HG02938 (cell line): ENCODE results near the gene TGFBR3.

Experiments
- ATAC-seq: cut with Tn5 transposase; IDR thresholded peaks from one replicate; pipeline ENCODE4 v1.9.1; 2021; ENCODE audit warnings: mild to moderate bottlenecking, moderate library complexity; ENCODE audit not compliant: unreplicated experiment

TGFBR3 gene

DNA sequence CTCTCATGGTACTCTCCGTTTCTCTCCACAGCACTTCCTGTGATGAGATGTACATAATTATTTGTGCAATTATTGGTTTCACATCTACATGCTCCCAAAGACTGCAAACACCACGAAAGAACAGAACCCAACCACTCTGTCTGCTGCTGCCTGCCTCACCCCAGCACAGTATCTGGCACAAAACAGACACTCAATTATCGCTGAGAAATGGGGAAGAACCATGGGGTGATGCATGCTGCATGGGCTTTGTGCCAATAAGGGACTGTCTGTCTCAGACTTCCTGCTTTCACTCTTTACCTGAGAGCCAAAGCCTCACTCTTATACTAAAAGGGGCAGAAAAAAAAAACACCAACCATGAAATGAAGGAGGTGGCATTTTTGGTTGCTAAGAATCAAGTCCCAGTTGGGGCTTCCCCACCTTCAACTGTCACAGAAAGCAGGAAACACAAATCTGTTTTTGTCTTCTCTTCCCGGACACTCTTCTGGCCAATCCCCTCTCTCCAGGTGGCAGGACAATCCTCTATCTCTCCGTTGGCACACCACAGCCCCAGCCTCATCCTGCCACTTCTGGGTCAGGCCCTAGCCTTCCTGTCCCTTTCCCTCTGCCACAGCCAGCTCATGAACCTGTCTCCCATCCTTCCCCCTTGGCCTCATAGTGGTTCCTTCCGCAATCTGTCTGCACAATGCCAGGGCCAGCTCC lies 82.0 kb downstream of the TGFBR3 start:
- peak; percentile 78 for ATAC-seq

DNA sequence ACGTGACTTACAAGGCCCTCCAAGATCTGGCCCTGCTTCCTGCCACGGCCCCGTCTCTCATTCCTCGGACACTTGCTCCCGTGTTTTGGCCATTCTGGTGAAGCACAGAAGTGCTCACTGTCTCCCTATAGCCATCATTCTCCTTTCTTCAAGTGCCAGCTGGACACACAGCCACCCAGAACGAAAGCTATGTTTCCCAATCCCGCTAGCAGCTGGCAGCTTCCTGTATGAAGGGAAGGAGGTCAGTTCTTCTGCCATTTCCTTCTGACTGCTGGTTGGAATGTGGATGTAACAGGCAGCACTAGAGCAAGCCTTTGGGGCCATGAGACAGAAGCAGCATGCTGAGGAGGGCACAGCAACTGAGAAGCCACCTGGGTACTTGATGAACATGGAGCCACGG lies 82.8 kb downstream of the TGFBR3 start:
- no peak for ATAC-seq

DNA sequence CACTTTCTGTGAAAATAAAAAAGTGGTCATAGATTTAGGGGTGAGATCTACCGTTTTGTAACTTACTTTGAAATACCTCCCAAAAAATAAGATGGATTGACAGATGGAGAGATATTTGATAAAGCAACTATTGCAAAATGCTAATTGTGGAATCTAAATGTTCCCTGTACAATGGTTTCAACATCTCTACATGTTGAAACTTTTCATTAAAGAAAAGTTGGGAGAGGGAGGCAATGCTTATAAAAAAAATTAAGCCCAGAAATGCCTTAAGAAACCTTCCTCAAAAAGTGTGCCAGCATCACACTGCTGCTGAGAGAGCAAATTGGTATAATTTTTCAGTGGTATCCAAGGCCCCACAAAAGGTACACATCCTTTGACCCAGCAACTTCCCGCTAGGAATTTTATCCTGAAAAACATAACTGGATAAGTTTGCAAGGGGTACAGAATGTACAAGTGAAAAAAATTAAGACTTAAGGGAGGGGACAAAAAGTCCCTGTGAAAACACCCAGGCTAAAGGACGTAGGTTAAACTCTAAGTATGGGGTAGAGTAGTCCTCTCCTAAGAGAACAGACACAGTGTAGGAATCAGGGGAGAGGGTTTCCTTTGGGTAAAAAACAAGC lies 84.3 kb downstream of the TGFBR3 start:
- no peak for ATAC-seq

DNA sequence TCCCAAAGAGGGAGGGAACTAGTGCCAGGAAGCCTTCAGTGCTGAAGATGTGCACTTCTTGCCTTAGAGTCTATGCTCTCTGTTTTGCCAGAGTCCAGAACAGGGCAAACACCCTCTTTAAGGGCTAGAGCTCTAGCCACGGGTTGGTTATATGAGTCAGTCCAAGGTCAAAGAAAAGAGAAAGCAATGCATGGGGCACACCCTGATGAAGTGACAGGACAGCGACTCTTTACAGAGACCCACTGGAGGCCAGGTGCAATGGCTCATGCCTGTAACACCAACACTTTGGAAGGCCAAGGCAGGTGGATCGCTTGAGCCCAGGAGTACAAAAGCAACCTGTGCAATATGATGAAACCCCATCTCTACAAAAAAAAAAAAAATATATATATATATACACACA lies 86.1 kb downstream of the TGFBR3 start:
- ATAC-seq, result no peak

DNA sequence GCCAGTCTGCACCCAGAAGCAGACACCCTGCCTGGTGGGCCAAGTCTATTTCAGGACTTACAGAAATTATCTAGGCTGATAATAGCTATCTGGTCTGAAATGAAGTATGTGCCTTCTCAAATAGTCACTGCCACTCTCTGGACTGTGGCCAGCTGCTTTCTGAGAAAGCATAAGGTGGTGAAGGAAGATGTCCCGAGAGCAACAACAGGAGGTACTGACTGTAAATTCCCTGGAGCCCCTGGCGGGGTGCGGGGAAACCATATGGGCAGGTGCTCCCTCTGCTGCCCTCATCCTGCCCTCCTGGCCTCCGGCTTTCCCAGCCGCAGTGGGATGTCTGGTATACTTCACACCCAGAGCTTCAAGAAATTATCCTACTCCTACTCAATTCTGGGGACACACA lies 86.8 kb downstream of the TGFBR3 start:
- ATAC-seq, result no peak

DNA sequence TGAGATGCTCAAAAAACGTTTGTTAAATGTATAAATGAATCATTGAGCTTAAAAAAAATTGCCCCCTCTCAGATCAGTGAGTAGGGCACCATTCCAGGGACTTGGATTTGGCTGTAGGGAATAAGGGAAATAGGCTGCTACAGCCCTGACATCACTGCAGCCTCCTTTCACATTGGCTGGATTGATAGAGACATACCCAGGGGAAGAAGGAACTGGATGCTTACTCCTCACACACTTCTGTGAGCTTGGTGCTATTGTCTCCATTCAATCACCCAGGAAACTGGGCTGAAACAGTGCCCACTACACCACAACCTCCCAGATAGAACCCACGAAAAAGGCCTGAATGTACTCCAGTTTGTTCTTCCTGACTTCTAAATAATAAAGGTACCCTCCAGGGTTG lies 87.2 kb downstream of the TGFBR3 start:
- ATAC-seq, result no peak

DNA sequence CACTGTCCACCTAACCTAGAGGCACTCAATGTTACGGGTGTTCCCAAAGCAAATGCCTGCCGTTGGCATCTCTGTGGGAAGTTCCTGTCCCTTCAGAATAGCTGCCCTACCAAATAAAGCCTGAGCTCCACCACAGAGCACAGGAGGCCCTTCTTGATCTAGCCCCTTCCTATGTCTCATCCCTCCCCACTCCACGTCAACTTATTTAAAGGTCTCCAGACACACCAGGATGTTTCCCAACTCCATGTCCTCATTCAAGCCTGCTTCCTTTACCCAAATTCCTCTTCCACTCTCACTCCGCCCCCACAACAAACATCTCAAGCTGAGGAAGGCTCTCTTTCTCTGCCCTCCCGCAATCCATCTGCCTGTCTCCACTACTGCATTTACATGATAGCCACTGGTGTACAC lies 87.7 kb downstream of the TGFBR3 start:
- ATAC-seq, result no peak

DNA sequence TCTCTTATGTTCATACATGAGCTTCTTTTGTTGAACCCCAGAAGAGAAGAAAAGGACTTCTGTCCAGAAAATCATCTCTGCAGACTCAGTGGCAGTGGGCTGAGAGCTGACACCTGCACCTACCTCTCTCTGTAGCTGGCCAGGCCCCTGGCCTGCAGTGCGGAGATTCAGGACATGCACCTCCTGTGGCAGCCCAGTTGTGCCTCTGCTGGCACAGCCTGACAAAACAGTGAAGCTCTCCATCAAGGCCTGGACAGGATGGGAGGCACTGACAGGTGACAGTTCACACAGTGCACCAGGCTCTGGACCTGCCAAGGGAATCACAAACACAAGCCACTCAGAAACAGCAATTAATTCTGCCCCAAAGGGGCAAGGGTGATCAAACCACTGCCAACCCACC lies 88.8 kb downstream of the TGFBR3 start:
- no peak for ATAC-seq

DNA sequence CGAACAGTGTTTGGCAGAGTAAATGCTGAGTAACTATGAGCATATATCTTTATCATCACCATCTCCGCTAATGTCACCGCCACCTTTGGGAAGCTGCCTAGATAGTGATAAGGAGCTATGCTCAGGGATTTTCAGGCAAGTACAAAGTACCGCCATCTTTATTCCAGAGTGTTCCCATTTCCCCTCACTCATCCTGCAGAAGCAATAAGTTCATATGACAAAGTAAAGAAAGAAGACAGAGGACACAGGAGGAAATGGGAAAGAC lies 89.6 kb downstream of the TGFBR3 start:
- ATAC-seq, result no peak

DNA sequence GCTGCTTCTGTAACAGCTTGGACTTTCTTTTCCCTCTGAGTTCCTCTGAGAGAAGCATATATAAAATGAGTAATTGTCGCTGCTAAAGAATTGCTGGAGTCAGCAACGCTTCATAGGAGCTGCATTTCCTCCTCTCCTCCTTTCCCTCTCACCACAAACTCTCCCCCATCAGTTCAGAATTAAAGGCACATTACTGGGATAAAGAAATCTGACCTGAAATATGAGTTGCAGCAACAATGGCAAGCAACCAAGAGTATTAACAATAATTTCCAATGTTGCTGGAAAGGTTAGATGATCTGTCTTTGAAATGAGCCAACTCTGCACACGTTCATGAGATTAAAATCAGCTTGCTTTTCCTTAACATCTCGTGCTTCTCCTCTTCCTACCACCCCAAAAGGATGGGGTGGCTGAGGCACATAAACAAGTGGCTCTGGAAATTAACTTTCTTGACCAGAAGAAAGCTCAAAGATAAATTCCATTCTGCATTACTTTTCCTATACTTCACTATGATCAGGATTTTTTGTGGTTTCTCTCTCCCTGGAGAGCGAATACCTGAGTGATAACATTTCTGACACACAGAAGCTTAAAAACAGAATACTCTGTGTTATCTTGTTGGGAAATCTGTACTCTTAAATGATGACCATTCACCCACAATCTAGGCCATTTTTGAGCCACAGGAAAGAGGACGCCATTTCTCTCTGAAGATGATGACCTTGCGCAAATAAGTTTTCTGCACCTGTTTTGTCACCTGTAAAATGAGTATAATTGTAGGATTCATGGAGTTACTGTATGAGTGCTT lies 90.2 kb downstream of the TGFBR3 start:
- ATAC-seq, result no peak

DNA sequence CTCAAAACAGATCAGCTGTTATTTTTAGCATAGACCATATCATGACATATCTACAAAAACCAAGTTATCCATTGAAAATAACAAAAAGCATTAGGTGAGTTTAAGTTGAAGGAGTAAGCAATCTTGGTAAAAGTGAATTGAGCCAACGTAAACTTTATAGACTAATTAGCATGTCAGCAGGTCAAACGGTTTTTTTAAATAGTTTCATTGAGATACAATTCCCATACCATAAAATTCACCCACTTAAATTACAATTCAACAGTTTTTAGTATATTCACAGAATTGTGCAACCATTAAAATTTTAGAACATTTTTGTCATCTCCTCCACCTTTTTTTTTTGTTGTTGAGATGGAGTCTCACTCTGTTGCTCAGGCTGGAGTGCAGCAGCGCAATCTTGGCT lies 92.1 kb downstream of the TGFBR3 start:
- no peak for ATAC-seq

DNA sequence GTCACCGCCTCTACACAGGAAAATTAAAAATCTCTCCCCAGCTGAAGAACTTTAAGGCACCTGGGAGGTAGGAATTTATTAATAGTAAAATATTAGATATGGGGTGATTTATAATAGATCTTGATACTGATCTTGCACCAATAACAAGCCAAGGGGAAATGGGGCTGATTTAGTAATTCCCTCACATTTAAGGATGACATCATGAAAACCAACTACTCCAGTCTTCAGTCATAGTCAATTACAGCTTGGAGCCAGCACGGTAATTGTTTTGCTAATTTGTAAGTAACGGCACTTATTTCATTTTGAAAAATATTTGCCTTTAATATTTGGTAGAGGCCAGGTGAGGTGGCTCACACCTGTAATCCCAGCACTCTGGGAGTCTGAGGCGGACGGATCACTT lies 92.8 kb downstream of the TGFBR3 start:
- ATAC-seq, result no peak

DNA sequence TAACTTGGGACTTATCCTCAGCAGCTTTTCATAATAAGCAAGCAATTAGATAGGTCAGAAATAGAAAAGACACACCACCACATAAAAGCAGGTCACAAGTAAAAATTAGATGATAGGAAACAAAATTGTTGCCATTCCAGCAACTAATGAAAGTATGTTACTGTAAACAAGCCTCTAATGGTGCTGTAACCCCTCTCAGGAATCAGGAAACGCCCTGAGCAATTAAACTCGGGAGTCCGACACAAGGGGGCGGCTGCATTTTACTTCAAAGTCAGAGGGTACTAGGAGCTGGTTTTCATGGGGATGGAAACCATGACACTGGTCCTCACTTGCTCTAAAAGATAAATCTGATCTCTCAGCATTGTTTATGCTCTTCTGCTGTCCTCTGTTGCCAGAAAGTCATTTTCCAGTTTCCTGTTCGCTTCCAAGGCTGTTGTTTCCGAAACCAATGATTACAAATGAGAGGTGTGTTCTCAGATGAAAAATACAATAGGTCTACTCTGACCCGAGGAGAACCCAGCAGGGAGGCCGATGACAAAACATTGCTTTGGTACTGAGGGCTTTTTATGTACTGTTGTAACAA lies 93.4 kb downstream of the TGFBR3 start:
- ATAC-seq, result no peak

DNA sequence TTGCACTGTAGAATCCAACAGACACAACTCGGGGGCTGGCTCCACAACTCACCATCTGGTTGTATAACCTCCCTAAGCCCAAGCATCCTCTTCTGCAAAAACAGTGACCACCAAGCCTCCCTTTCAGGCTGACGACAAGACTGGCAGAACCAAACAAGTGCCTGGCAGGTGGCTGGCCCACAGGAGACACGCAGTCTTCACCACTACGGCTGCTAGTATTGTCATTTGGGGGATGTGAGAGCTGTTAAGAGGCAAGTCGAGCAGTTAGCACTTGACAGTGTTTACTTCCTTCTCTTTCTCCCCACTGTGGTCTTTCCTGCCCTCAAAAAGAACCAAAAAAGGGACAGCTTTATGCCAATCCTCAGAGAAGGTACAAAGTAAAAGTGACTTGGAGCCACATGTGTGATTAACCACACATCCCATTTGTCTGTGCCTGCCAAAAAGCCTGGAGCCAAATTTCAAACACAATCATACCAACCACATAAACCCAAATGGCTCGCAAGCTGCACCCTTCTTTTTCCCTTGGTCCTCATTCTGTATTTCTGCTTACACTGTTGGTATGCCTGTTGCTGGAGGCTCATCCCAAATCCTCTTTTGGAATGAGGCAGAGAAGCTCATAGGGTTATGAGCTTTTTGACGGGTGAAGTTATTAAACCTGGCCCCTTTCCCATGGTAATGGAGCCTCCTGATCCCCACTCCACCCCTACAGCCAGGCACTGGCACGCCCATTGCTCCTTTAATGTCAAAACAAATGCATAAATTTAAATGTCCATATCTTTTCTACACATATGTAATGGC lies 94.1 kb downstream of the TGFBR3 start:
- ATAC-seq, result no peak

DNA sequence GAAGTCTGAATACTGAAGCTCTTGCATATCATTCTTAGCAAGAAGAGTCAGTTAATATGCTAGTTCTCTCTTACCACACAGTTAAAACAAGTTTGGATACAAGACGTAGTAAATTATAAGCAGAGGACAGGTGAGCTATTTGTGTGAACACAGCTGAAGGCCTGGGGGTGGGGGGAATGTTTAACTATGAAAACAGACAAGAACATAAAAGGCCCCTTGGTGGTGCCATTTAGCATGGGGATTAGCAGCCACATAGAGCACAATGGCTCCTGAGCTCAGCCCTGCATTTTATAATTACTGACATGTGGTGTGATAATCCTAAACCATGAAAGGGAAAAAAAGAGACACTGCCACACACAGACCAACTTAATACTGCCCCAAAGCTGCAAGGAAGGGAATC lies 94.8 kb downstream of the TGFBR3 start:
- no peak for ATAC-seq

DNA sequence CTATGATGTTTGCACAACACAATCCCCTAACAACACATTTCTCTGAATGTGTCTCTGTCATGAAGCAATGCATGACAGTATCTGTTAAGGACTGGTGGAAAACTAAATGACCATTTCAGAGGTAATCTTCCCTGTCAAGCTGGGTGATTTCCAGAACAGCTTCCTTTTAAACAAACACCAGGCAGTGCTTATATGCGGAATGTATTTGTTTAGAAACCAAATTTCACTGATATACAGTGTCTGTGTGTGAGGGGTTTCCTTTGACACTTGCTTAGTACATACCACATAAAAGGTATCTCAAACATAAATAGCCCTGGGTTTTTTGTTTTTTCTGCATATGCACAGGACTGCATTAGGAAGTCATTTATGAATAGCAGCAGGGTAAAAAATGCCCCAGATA lies 95.6 kb downstream of the TGFBR3 start:
- ATAC-seq, result no peak

DNA sequence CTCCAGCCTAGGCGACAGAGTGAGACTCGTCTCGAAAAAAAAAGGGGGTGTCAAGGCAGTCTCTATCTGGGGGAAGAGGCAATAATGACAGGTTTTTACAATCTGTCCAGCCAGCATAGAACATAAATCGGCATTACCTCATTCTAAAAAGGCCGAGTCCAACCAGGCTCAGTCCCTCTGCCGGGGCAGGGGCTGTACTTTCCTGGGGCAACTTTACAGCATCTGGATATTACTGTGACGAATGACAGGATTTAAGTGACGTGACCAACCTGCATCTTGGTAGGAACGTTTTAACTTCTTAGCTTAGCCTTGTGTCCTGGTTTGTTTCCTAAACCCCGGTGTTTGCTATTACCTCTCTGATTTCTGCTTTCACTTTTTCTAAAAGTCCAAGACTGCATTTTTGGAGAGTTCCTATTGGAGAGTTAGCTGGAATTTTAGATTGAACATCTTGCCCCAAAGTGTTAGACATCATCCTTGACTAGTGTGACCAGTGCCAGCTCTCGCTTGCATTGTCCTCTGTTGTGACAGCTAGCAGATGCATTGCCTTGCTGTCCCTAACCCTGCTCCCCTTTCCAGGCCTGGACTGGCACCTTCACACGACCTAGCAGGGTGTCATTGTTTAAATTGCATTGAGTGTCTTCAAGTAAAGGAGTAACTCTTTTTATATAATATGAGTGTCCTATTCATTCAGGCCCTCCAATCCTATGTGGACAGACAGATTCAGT lies 96.5 kb downstream of the TGFBR3 start:
- no peak for ATAC-seq

DNA sequence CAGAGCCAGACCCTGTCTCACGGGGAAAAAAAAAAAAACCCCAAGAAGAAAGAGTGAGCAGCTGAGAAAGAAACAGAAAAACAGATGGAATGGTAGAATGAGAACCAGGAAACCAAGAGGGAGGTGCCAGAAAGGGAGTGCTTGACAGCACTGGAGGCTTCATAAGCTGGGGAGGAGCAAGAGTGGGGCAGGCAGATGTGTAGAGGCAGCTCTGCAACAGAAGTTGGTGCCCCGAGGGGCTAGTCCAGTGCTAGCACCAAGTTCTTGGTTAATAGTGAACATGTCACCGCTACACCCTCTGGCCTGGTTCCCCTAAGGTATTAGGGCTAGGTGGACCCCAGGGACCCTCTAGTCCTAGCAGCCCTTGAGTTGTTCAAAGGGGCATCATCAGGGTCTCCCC lies 98.0 kb downstream of the TGFBR3 start:
- no peak for ATAC-seq

DNA sequence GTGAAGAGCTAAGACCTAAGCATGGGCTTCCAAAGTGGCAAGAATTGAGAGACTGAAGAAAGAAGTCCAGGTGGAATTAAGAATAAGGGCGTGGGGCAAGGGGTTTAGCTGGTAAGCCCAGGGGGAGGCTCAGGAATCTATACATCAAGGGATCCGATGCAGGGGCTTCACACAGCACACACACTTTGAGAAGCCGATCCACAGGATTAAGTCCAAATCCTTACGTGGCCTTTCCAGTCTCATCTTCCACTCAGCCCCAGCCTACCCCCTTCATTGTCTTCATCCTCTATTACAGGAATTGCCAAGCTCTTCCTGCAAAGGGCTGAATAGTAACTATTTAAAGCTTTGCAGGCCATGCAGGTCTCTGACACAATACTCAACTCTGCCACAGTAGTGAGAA lies 101.3 kb downstream of the TGFBR3 start:
- no peak for ATAC-seq

DNA sequence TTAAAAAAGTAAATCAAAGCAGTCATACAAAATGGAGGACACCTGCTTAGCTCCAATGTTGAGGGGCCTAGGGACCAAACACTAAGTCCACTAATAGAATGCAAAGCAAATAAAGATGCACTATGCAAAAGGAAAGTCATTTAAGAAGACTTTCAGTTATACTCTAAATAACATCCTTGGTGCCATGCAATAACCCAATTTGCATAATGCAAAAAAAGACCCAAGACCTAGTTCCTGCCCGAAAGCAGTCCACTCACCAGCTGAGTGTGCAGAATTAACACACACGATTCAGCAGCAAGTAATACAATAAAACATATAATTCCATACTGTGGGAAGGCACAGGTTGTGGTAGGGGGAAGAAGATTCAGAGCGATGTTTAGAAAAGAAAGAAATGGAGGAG lies 101.8 kb downstream of the TGFBR3 start:
- ATAC-seq, result peak; percentile 87
